WTC11 (cell line): ENCODE data around the gene ARHGAP40. TPM values are rescaled to one million over a fixed set of nuclear protein-coding genes. Genes with fewer than 3 reads are reported as not detected.

ENCODE experiments used
- ATAC-seq: fragments of 200-7000 bp; cut with Tn5 transposase; 2 replicates; pipeline ENCODE4 v1.10.0; 2021; ENCODE audit warnings: mild to moderate bottlenecking, moderate library complexity
- CTCF ChIA-PET: fragments of 300-600 bp; sonication (Branson Sonifier 250); formaldehyde crosslinking; loops from one replicate; lab custom pipeline; 2021; ENCODE audit warnings: antibody characterized with exemption; lab: Charles Lee
- POLR2A ChIA-PET: fragments of 350-600 bp; sonication (Branson Sonifier 250); formaldehyde crosslinking; loops from one replicate; lab custom pipeline; 2021; ENCODE audit warnings: antibody characterized with exemption; lab: Charles Lee
- DNase-seq: peaks from one replicate; pipeline ENCODE4 v3.0.0; 2021; ENCODE audit warnings: low spot score
- H3K27ac Mint-ChIP-seq: 2 replicates; pipeline ENCODE4 v1.8.0; 2021; ENCODE audit warnings: mixed read lengths
- H3K27me3 Mint-ChIP-seq: 2 replicates; pipeline ENCODE4 v1.8.0; 2021; ENCODE audit warnings: low read depth, mild to moderate bottlenecking, moderate library complexity, mixed read lengths
- H3K36me3 Mint-ChIP-seq: 2 replicates; pipeline ENCODE4 v1.8.0; 2021; ENCODE audit warnings: mixed read lengths
- H3K4me1 Mint-ChIP-seq: 2 replicates; pipeline ENCODE4 v1.8.0; 2022; ENCODE audit warnings: mixed read lengths
- H3K4me3 Mint-ChIP-seq: 2 replicates; pipeline ENCODE4 v1.8.0; 2021; ENCODE audit warnings: mild to moderate bottlenecking, moderate library complexity, mixed read lengths
- H3K9me3 Mint-ChIP-seq: 2 replicates; pipeline ENCODE4 v1.8.0; 2021; ENCODE audit warnings: mixed read lengths
- ARID4B ChIP-seq: sonication (generic); formaldehyde crosslinking; IDR thresholded peaks from 2 replicates; pipeline ENCODE4 v1.8.0; 2023; ENCODE audit warnings: missing genetic modification reagents, mild to moderate bottlenecking, borderline replicate concordance
- ATF2 ChIP-seq: sonication (generic); formaldehyde crosslinking; IDR thresholded peaks from 2 replicates; pipeline ENCODE4 v1.8.1; 2022; ENCODE audit warnings: low read depth, missing genetic modification reagents, borderline replicate concordance
- EMX1 ChIP-seq: fragments of 250-450 bp; sonication (Bioruptor Pico); IDR thresholded peaks from 2 replicates; pipeline ENCODE4 v1.8.0; 2021; ENCODE audit warnings: mild to moderate bottlenecking
- ESRRA ChIP-seq: sonication (generic); formaldehyde crosslinking; IDR thresholded peaks from 2 replicates; pipeline ENCODE4 v1.8.1; 2022; ENCODE audit warnings: mild to moderate bottlenecking, missing genetic modification reagents, borderline replicate concordance
- GRHL2 ChIP-seq: fragments of 250-450 bp; sonication (Bioruptor Pico); IDR thresholded peaks from 2 replicates; pipeline ENCODE4 v1.8.0; 2022; ENCODE audit warnings: mild to moderate bottlenecking, moderate library complexity; ENCODE audit not compliant: insufficient replicate concordance, severe bottlenecking
- HMGA2 ChIP-seq: fragments of 250-450 bp; sonication (Bioruptor Pico); IDR thresholded peaks from 2 replicates; pipeline ENCODE4 v1.4.0; 2021; ENCODE audit warnings: mild to moderate bottlenecking, moderate library complexity
- JUN ChIP-seq: sonication (generic); formaldehyde crosslinking; IDR thresholded peaks from 2 replicates; pipeline ENCODE4 v1.8.0; 2023; ENCODE audit warnings: mild to moderate bottlenecking, missing genetic modification reagents
- MAX ChIP-seq: sonication (generic); formaldehyde crosslinking; IDR thresholded peaks from 2 replicates; pipeline ENCODE4 v1.8.0; 2022; ENCODE audit warnings: mild to moderate bottlenecking, missing genetic modification reagents
- MLX ChIP-seq: sonication (generic); formaldehyde crosslinking; IDR thresholded peaks from 2 replicates; pipeline ENCODE4 v1.8.1; 2023; ENCODE audit warnings: mild to moderate bottlenecking, missing genetic modification reagents, moderate library complexity
- MYBL2 ChIP-seq: sonication (generic); formaldehyde crosslinking; IDR thresholded peaks from 2 replicates; pipeline ENCODE4 v1.8.1; 2023; ENCODE audit warnings: mild to moderate bottlenecking, moderate library complexity, missing genetic modification reagents
- OVOL2 ChIP-seq: fragments of 250-450 bp; sonication (Bioruptor Pico); IDR thresholded peaks from 2 replicates; pipeline ENCODE4 v1.9.0; 2021; ENCODE audit warnings: mild to moderate bottlenecking, borderline replicate concordance
- SMAD4 ChIP-seq: sonication (generic); formaldehyde crosslinking; IDR thresholded peaks from 2 replicates; pipeline ENCODE4 v1.8.0; 2022; ENCODE audit warnings: mild to moderate bottlenecking, missing genetic modification reagents
- SP1 ChIP-seq: sonication (generic); formaldehyde crosslinking; conservative IDR thresholded peaks from 2 replicates; pipeline ENCODE4 v1.8.1; 2022; ENCODE audit warnings: missing genetic modification reagents
- TEAD1 ChIP-seq: sonication (generic); formaldehyde crosslinking; IDR thresholded peaks from 2 replicates; pipeline ENCODE4 v1.8.0; 2022; ENCODE audit warnings: mild to moderate bottlenecking, missing genetic modification reagents
- ZNF121 ChIP-seq: sonication (generic); formaldehyde crosslinking; IDR thresholded peaks from 2 replicates; pipeline ENCODE4 v1.8.0; 2023; ENCODE audit warnings: missing genetic modification reagents
- ZNF232 ChIP-seq: sonication (generic); formaldehyde crosslinking; IDR thresholded peaks from 2 replicates; pipeline ENCODE4 v1.8.0; 2022; ENCODE audit warnings: mild to moderate bottlenecking, missing genetic modification reagents
- ZNF281 ChIP-seq: sonication (generic); formaldehyde crosslinking; IDR thresholded peaks from 2 replicates; pipeline ENCODE4 v1.8.0; 2023; ENCODE audit warnings: mild to moderate bottlenecking, missing genetic modification reagents
- ZNF317 ChIP-seq: sonication (generic); formaldehyde crosslinking; IDR thresholded peaks from 2 replicates; pipeline ENCODE4 v1.8.1; 2023; ENCODE audit warnings: low read depth, mild to moderate bottlenecking, moderate library complexity, missing genetic modification reagents, borderline replicate concordance
- ZNF396 ChIP-seq: fragments of 250-450 bp; sonication (Bioruptor Pico); IDR thresholded peaks from 2 replicates; pipeline ENCODE4 v1.8.0; 2021; ENCODE audit warnings: mild to moderate bottlenecking, moderate library complexity, borderline replicate concordance
- ZNF416 ChIP-seq: fragments of 250-450 bp; sonication (Bioruptor Pico); IDR thresholded peaks from 2 replicates; pipeline ENCODE4 v1.9.0; 2021; ENCODE audit warnings: mild to moderate bottlenecking, inconsistent platforms
- total RNA-seq: library from RNA; stranded (reverse); gene quantifications from 3 replicates; pipeline ENCODE4 v1.2.3, GENCODE V29; 2021

ARHGAP40 gene
- total RNA-seq, 1 experiment from 2014 or later = 0.72 TPM

- TF ChIP-seq MLX (no peak), SP1 (no peak), OVOL2 (CRISPR knock-in tag) (no peak), ARID4B (CRISPR knock-in tag) (no peak), GRHL2 (CRISPR knock-in tag) (no peak), ATF2 (CRISPR knock-in tag) (no peak), EMX1 (no peak), ZNF121 (no peak), ZNF396 (CRISPR knock-in tag) (no peak), HMGA2 (CRISPR knock-in tag) (no peak), MYBL2 (CRISPR knock-in tag) (no peak)
Measured at GRCh38 chr20:38676576-38676975, 75.0 kb downstream of the ARHGAP40 start (continued).

GRCh38 chr20:38680500-38681306 is 79.1 kb downstream of the ARHGAP40 start:
- no peaks in the 10 kb centered on the region for H3K9me3 Mint-ChIP-seq
- peaks cover 82% of the 10 kb centered on the region for H3K27me3 Mint-ChIP-seq
- H3K36me3 Mint-ChIP-seq = no peaks in the 10 kb centered on the region
- no peak overlapping the region for H3K27ac Mint-ChIP-seq
- DNase-seq = peak; percentile 74
- ATAC-seq = peak; percentile 92
- TF ChIP-seq ZNF317 (CRISPR knock-in tag) (no peak), TEAD1 (CRISPR knock-in tag) (peak; percentile 42; the same call in 1 of the 2 replicates), SMAD4 (CRISPR knock-in tag) (0 out of 2 replicates have a peak, but pooled peaks have one; percentile 20), JUN (CRISPR knock-in tag) (no peak), MAX (0 out of 2 replicates have a peak, but pooled peaks have one; percentile 1), ZNF232 (CRISPR knock-in tag) (peak; percentile 56; the same call in 1 of the 2 replicates), ZNF281 (CRISPR knock-in tag) (peak; percentile 61; the same call in 1 of the 2 replicates), ESRRA (CRISPR knock-in tag) (no peak), ZNF416 (CRISPR knock-in tag) (no peak), ATF2 (CRISPR knock-in tag) (no peak), SP1 (no peak)
- no peak overlapping the region for H3K4me3 Mint-ChIP-seq
- CTCF ChIA-PET = interaction anchor here (1.0 to 1.3 kb wide), 4 partner anchors 12 to 45 kb away, joined by 3 to 5 read pairs (median 4); no protein-coding TSS in a partner anchor
- no peaks in the 10 kb centered on the region for H3K4me1 Mint-ChIP-seq
- POLR2A ChIA-PET = no interaction called here
